ENCODE measurements around the gene TPSD1.
"Not testable (repeated sequence)": the region's sequence is repeated elsewhere in the genome, so short reads cannot be mapped to it uniquely, and the experiment has no call there.

TPSD1 gene

GRCh38 chr16:1221628-1222552 is 34.0 kb upstream of the TPSD1 start:
- DNase-seq: no peak

GRCh38 chr16:1222553-1223354 is 33.1 kb upstream of the TPSD1 start:
- no peak for DNase-seq

- no peak for DNase-seq
These were observed 32.3 kb upstream of the TPSD1 start for GRCh38 chr16:1223355-1224214.

- DNase-seq: no peak
These were observed 31.3 kb upstream of the TPSD1 start for GRCh38 chr16:1224558-1224957.

- DNase-seq: no peak
These were observed 30.8 kb upstream of the TPSD1 start, which contains the start of gene TPSG1 for GRCh38 chr16:1225051-1225451. Gene TPSG1, minus strand, starts transcription at chr16:1225268. Its CDS starts 16 bp downstream, at chr16:1225252.

GRCh38 chr16:1225728-1226311 is 30.0 kb upstream of the TPSD1 start:
- not testable (repeated sequence) for DNase-seq

- DNase-seq: not testable (repeated sequence)
These were observed 29.2 kb upstream of the TPSD1 start for GRCh38 chr16:1226692-1227091.

GRCh38 chr16:1228227-1228626 is 27.6 kb upstream of the TPSD1 start:
- not testable (repeated sequence) for DNase-seq

GRCh38 chr16:1229476-1229875 is 26.4 kb upstream of the TPSD1 start:
- not testable (repeated sequence) for DNase-seq

GRCh38 chr16:1230084-1230470 is 25.8 kb upstream of the TPSD1 start, which contains the start of gene TPSB2:
Gene TPSB2, minus strand, starts transcription at chr16:1230184. Its CDS starts 233 bp downstream, at chr16:1229951.
- not testable (repeated sequence) for DNase-seq

- DNase-seq: not testable (repeated sequence)
These were observed 25.2 kb upstream of the TPSD1 start for GRCh38 chr16:1230471-1231212.

- not testable (repeated sequence) for DNase-seq
These were observed 24.6 kb upstream of the TPSD1 start for GRCh38 chr16:1231301-1231700.

- DNase-seq: not testable (repeated sequence)
These were observed 23.7 kb upstream of the TPSD1 start for GRCh38 chr16:1232049-1232748.

GRCh38 chr16:1236659-1237058 is 19.2 kb upstream of the TPSD1 start:
- DNase-seq: not testable (repeated sequence)

GRCh38 chr16:1237990-1238389 is 17.9 kb upstream of the TPSD1 start:
- no peak for DNase-seq

- DNase-seq: not testable (repeated sequence)
These were observed 17.0 kb upstream of the TPSD1 start for GRCh38 chr16:1238909-1239308.

GRCh38 chr16:1239575-1239974 is 16.3 kb upstream of the TPSD1 start:
- DNase-seq: not testable (repeated sequence)

- DNase-seq: not testable (repeated sequence)
These were observed 15.4 kb upstream of the TPSD1 start, which contains the start of gene TPSAB1 for GRCh38 chr16:1240436-1240835. Gene TPSAB1, plus strand, starts transcription at chr16:1240705. Its CDS starts 234 bp downstream, at chr16:1240939.

- DNase-seq: not testable (repeated sequence)
These were observed 14.8 kb upstream of the TPSD1 start for GRCh38 chr16:1241081-1241480.

- DNase-seq: not testable (repeated sequence)
These were observed 12.5 kb upstream of the TPSD1 start for GRCh38 chr16:1243363-1243762.

Data from NCI-H187 treated with DMSO at 0.1 percent for 48 hours (cell line).